SK-N-SH treated with all-trans-retinoic acid at 6 μM for 48 hours (cell line): ENCODE data around the gene HIVEP3.

Source experiments
- ATAC-seq: fragments of 200-7000 bp; cut with Tn5 transposase; 3 replicates; pipeline ENCODE4 v1.9.1; 2020; ENCODE audit warnings: mild to moderate bottlenecking, moderate library complexity
- ARNTL ChIP-seq: fragments of 450-650 bp; formaldehyde crosslinking; IDR thresholded peaks from 2 replicates; pipeline ENCODE4 v1.5.0; 2020; ENCODE audit warnings: low read depth, mild to moderate bottlenecking, moderate library complexity, borderline replicate concordance
- CREB5 ChIP-seq: fragments of 250-450 bp; sonication (Bioruptor Pico); IDR thresholded peaks from 2 replicates; pipeline ENCODE4 v1.5.1; 2020; ENCODE audit warnings: low read depth, mild to moderate bottlenecking, moderate library complexity
- CSDC2 ChIP-seq: fragments of 250-450 bp; sonication (Bioruptor Pico); IDR thresholded peaks from 2 replicates; pipeline ENCODE4 v1.5.0; 2020; ENCODE audit warnings: mild to moderate bottlenecking, moderate library complexity
- CSRNP3 ChIP-seq: fragments of 250-450 bp; sonication (Bioruptor Pico); IDR thresholded peaks from 2 replicates; pipeline ENCODE4 v1.5.1; 2021; ENCODE audit warnings: mild to moderate bottlenecking, moderate library complexity
- ESRRG ChIP-seq: fragments of 250-450 bp; sonication (Bioruptor Pico); IDR thresholded peaks from 2 replicates; pipeline ENCODE4 v1.6.1; 2021; ENCODE audit warnings: mild to moderate bottlenecking
- GLIS3 ChIP-seq: fragments of 250-450 bp; sonication (Bioruptor Pico); IDR thresholded peaks from 2 replicates; pipeline ENCODE4 v1.5.0; 2020; ENCODE audit warnings: mild to moderate bottlenecking, moderate library complexity
- ISL1 ChIP-seq: fragments of 250-450 bp; sonication (Bioruptor Pico); IDR thresholded peaks from 2 replicates; pipeline ENCODE4 v2.1.2; 2022; ENCODE audit warnings: mild to moderate bottlenecking, moderate library complexity
- OSR1 ChIP-seq: fragments of 250-450 bp; sonication (Bioruptor Pico); IDR thresholded peaks from 2 replicates; pipeline ENCODE4 v1.8.0; 2022; ENCODE audit warnings: moderate library complexity, mild to moderate bottlenecking, inconsistent platforms
- PATZ1 ChIP-seq: fragments of 250-450 bp; sonication (Bioruptor Pico); IDR thresholded peaks from 2 replicates; pipeline ENCODE4 v1.8.0; 2020; ENCODE audit warnings: mild to moderate bottlenecking, moderate library complexity, borderline replicate concordance
- PPARA ChIP-seq: fragments of 250-450 bp; sonication (Bioruptor Pico); IDR thresholded peaks from 2 replicates; pipeline ENCODE4 v1.5.0; 2020; ENCODE audit warnings: mild to moderate bottlenecking, borderline replicate concordance
- RARB ChIP-seq: fragments of 250-450 bp; sonication (Bioruptor Pico); IDR thresholded peaks from 2 replicates; pipeline ENCODE4 v1.8.0; 2021; ENCODE audit warnings: mild to moderate bottlenecking, moderate library complexity
- SNAI2 ChIP-seq: fragments of 250-450 bp; sonication (Bioruptor Pico); IDR thresholded peaks from 2 replicates; pipeline ENCODE4 v1.5.0; 2020; ENCODE audit warnings: mild to moderate bottlenecking, moderate library complexity
- TCF4 ChIP-seq: fragments of 250-450 bp; sonication (Bioruptor Pico); IDR thresholded peaks from 2 replicates; pipeline ENCODE4 v1.8.0; 2021; ENCODE audit warnings: mild to moderate bottlenecking, moderate library complexity, borderline replicate concordance
- TOX ChIP-seq: fragments of 250-450 bp; sonication (Bioruptor Pico); IDR thresholded peaks from 2 replicates; pipeline ENCODE4 v1.8.0; 2021; ENCODE audit warnings: mild to moderate bottlenecking, moderate library complexity, borderline replicate concordance
- TSHZ2 ChIP-seq: fragments of 250-450 bp; sonication (Bioruptor Pico); IDR thresholded peaks from 2 replicates; pipeline ENCODE4 v1.5.0; 2020; ENCODE audit warnings: mild to moderate bottlenecking, moderate library complexity
- ZC3H10 ChIP-seq: fragments of 250-450 bp; sonication (Bioruptor Pico); IDR thresholded peaks from 2 replicates; pipeline ENCODE4 v1.5.1; 2021; ENCODE audit warnings: mild to moderate bottlenecking, moderate library complexity
- ZFP3 ChIP-seq: fragments of 250-450 bp; sonication (Bioruptor Pico); IDR thresholded peaks from 2 replicates; pipeline ENCODE4 v1.5.0; 2020; ENCODE audit warnings: mild to moderate bottlenecking, moderate library complexity
- ZFP30 ChIP-seq: fragments of 450-650 bp; formaldehyde crosslinking; IDR thresholded peaks from 2 replicates; pipeline ENCODE4 v1.5.0; 2022; ENCODE audit warnings: mild to moderate bottlenecking, moderate library complexity
- ZNF565 ChIP-seq: fragments of 450-650 bp; formaldehyde crosslinking; conservative IDR thresholded peaks from 2 replicates; pipeline ENCODE4 v1.5.0; 2020; ENCODE audit warnings: low read depth, mild to moderate bottlenecking, moderate library complexity
- ZNF70 ChIP-seq: fragments of 450-650 bp; formaldehyde crosslinking; IDR thresholded peaks from 2 replicates; pipeline ENCODE4 v1.5.0; 2020; ENCODE audit warnings: mild to moderate bottlenecking, moderate library complexity
- ZNF8 ChIP-seq: fragments of 450-650 bp; formaldehyde crosslinking; IDR thresholded peaks from 2 replicates; pipeline ENCODE4 v1.5.0; 2020; ENCODE audit warnings: mild to moderate bottlenecking, moderate library complexity
- TF ChIP-seq, protein P1 (sequence below): fragments of 250-450 bp; sonication (Bioruptor Pico); IDR thresholded peaks from 2 replicates; pipeline ENCODE4 v1.8.0; 2021; ENCODE audit warnings: low read depth, mild to moderate bottlenecking, moderate library complexity, borderline replicate concordance

HIVEP3 gene

GRCh38 chr1:41469706-41470105, 449.0 kb downstream of the HIVEP3 start:
- no peak for ATAC-seq
- TF ChIP-seq ZFP30 (CRISPR knock-in tag) (no peak), CSDC2 (CRISPR knock-in tag) (no peak), OSR1 (no peak), ZNF8 (CRISPR knock-in tag) (no peak), CREB5 (CRISPR knock-in tag) (no peak), CSRNP3 (CRISPR knock-in tag) (no peak), RARB (CRISPR knock-in tag) (no peak), ISL1 (CRISPR knock-in tag) (no peak), TCF4 (no peak), ZNF70 (no peak), SNAI2 (CRISPR knock-in tag) (no peak), TSHZ2 (no peak), TOX (no peak), PATZ1 (CRISPR knock-in tag) (no peak), ZC3H10 (CRISPR knock-in tag) (no peak), ZNF565 (CRISPR knock-in tag) (no peak), PPARA (CRISPR knock-in tag) (no peak), ARNTL (CRISPR knock-in tag) (no peak), GLIS3 (CRISPR knock-in tag) (no peak)

DNA sequence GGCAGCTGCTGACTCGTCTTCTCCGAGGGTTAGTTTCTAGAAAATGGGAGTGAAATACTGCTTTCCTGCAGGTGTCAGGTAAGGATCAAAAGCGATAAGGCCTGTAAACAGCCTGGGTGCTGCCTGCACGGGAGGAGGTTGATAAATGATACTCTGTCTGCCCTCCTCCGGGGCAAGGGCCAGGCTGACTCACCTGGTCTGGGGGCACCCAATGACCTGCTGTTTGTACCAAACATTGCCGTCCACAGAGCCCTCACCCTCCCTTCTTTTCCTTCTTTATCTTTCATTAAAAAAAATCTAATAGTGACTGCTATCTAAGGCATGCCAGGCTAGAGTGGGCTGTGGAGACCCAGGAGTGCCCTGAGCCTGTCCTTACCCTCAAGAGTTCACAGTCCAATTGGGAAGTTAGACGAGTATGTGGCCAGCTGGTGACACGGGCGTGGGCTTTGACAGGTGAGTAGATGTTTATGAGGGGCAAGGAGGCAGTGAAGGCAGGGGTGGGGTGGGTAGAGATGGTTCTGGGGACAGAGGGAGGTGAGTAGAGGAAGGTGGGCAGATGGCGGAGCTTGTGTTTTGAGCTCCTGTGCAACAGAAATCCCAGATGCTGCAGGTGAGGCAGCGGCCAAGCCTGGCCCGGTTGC, 450.5 kb downstream of the HIVEP3 start:
- no peak; the same call in 2 of the 3 replicates for ATAC-seq
- no peak for TF ChIP-seq PATZ1 (CRISPR knock-in tag)
- TF ChIP-seq ZFP30 (CRISPR knock-in tag), result no peak
- TF ChIP-seq ESRRG, result no peak
- TF ChIP-seq GLIS3 (CRISPR knock-in tag), result no peak
- no peak for TF ChIP-seq ZNF565 (CRISPR knock-in tag)
- TF ChIP-seq, protein P1, sequence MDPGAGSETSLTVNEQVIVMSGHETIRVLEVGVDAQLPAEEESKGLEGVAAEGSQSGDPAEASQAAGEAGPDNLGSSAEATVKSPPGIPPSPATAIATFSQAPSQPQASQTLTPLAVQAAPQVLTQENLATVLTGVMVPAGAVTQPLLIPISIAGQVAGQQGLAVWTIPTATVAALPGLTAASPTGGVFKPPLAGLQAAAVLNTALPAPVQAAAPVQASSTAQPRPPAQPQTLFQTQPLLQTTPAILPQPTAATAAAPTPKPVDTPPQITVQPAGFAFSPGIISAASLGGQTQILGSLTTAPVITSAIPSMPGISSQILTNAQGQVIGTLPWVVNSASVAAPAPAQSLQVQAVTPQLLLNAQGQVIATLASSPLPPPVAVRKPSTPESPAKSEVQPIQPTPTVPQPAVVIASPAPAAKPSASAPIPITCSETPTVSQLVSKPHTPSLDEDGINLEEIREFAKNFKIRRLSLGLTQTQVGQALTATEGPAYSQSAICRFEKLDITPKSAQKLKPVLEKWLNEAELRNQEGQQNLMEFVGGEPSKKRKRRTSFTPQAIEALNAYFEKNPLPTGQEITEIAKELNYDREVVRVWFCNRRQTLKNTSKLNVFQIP (CRISPR knock-in tag), result no peak
- TF ChIP-seq ZNF70, result no peak
- no peak for TF ChIP-seq ZFP3 (CRISPR knock-in tag)
- no peak for TF ChIP-seq SNAI2 (CRISPR knock-in tag)
- TF ChIP-seq ZC3H10 (CRISPR knock-in tag), result no peak
- TF ChIP-seq RARB (CRISPR knock-in tag), result no peak
- TF ChIP-seq TSHZ2, result no peak
- TF ChIP-seq OSR1, result no peak
- TF ChIP-seq ARNTL (CRISPR knock-in tag), result no peak
- TF ChIP-seq CSRNP3 (CRISPR knock-in tag), result no peak
- no peak for TF ChIP-seq TCF4
